HEK293T (cell line): ENCODE measurements around the gene NHLRC2.
A peak's percentile ranks its signal among the peaks of the same experiment; 100 is the strongest.

Experiments
- CTCF ChIA-PET: fragments of 350-600 bp; formaldehyde crosslinking; extraction: SDS; loops from one replicate; lab custom pipeline; 2021; ENCODE audit warnings: antibody characterized with exemption, inconsistent platforms; lab: Yijun Ruan, JAX
- POLR2A ChIA-PET: fragments of 350-600 bp; formaldehyde crosslinking; extraction: SDS; loops from one replicate; lab custom pipeline; 2020; ENCODE audit warnings: antibody characterized with exemption, inconsistent platforms; lab: Yijun Ruan, JAX
- DNase-seq: peaks from one replicate; pipeline ENCODE4 v3.0.0; 2012; ENCODE audit warnings: mixed read lengths; ENCODE audit errors: extremely low spot score
- ARNT ChIP-seq: fragments of 450-650 bp; IDR thresholded peaks from 2 replicates; pipeline ENCODE4 v1.6.1; 2017; ENCODE audit warnings: mild to moderate bottlenecking
- BHLHE40 ChIP-seq: fragments of 450-650 bp; IDR thresholded peaks from 2 replicates; pipeline ENCODE4 v1.6.1; 2016; ENCODE audit warnings: mild to moderate bottlenecking, moderate library complexity, borderline replicate concordance
- CTBP1 ChIP-seq: fragments of 450-650 bp; IDR thresholded peaks from 2 replicates; pipeline ENCODE4 v1.6.1; 2016; ENCODE audit warnings: borderline replicate concordance
- ELF4 ChIP-seq: fragments of 450-650 bp; IDR thresholded peaks from 2 replicates; pipeline ENCODE4 v1.6.1; 2017; ENCODE audit warnings: antibody characterized with exemption
- FOXA1 ChIP-seq: fragments of 450-650 bp; IDR thresholded peaks from 2 replicates; pipeline ENCODE4 v1.6.1; 2016; ENCODE audit warnings: mild to moderate bottlenecking
- FOXK2 ChIP-seq: fragments of 450-650 bp; IDR thresholded peaks from 2 replicates; pipeline ENCODE4 v1.6.1; 2016; ENCODE audit warnings: mild to moderate bottlenecking
- FOXM1 ChIP-seq: fragments of 450-650 bp; IDR thresholded peaks from 2 replicates; pipeline ENCODE4 v1.6.1; 2017; ENCODE audit warnings: mild to moderate bottlenecking, borderline replicate concordance
- HDGF ChIP-seq: fragments of 450-650 bp; IDR thresholded peaks from 2 replicates; pipeline ENCODE4 v1.6.1; 2017; ENCODE audit warnings: antibody characterized with exemption, borderline replicate concordance
- L3MBTL2 ChIP-seq: fragments of 450-650 bp; conservative IDR thresholded peaks from 2 replicates; pipeline ENCODE4 v1.6.1; 2016; ENCODE audit warnings: mild to moderate bottlenecking
- LEF1 ChIP-seq: fragments of 450-650 bp; IDR thresholded peaks from 2 replicates; pipeline ENCODE4 v1.6.1; 2017; ENCODE audit warnings: mild to moderate bottlenecking, borderline replicate concordance
- NFRKB ChIP-seq: fragments of 450-650 bp; IDR thresholded peaks from 2 replicates; pipeline ENCODE4 v1.6.1; 2016; ENCODE audit warnings: mild to moderate bottlenecking, moderate library complexity
- PKNOX1 ChIP-seq: fragments of 450-650 bp; IDR thresholded peaks from 2 replicates; pipeline ENCODE4 v1.6.1; 2016
- SP1 ChIP-seq: fragments of 450-650 bp; IDR thresholded peaks from 2 replicates; pipeline ENCODE4 v1.6.1; 2017
- SUZ12 ChIP-seq: fragments of 450-650 bp; IDR thresholded peaks from 2 replicates; pipeline ENCODE4 v1.6.1; 2016; ENCODE audit warnings: mild to moderate bottlenecking
- TARDBP ChIP-seq: fragments of 450-650 bp; IDR thresholded peaks from 2 replicates; pipeline ENCODE4 v1.6.1; 2016
- ZNF384 ChIP-seq: fragments of 450-650 bp; IDR thresholded peaks from 2 replicates; pipeline ENCODE4 v1.6.1; 2016

The NHLRC2 gene

GRCh38 chr10:113893570-113893969 is 39.1 kb downstream of the NHLRC2 start:
- TF ChIP-seq ELF4 (no peak), BHLHE40 (no peak), L3MBTL2 (no peak), FOXM1 (no peak), ZNF384 (no peak), CTBP1 (no peak), SP1 (no peak), TARDBP (no peak), ARNT (no peak), LEF1 (no peak), HDGF (no peak), SUZ12 (no peak)
- ChIA-PET POLR2A (no interaction called here), CTCF (no interaction called here)
- no peak for DNase-seq

GRCh38 chr10:113894581-113894980 is 40.1 kb downstream of the NHLRC2 start:
- ChIA-PET POLR2A (no interaction called here), CTCF (no interaction called here)
- TF ChIP-seq SP1 (no peak), HDGF (no peak), ELF4 (no peak), BHLHE40 (no peak), SUZ12 (no peak), FOXK2 (no peak), L3MBTL2 (no peak), TARDBP (no peak), ARNT (no peak), CTBP1 (no peak), NFRKB (no peak), PKNOX1 (no peak), FOXM1 (no peak), LEF1 (no peak), ZNF384 (no peak), FOXA1 (no peak)
- no peak for DNase-seq

DNA sequence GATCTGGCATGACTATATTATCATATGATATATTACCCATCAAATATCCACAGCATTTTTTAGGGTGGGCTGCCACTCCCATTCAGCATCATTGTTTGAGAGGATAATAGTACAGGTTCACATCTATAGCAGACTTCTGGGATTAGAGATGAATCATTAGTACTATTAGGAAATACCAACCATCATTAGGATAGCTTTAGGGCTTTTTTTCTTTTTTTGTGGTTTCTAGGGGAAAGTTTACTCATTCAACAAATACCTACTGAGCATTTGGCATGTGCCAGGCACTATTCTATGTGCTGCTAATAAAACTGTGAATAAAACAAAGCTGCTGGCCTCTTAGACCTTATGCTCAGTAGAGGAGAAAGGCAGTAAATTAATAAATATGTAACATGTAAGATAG is 40.6 kb downstream of the NHLRC2 start:
- no peak for TF ChIP-seq HDGF
- CTCF ChIA-PET = no interaction called here
- POLR2A ChIA-PET = no interaction called here

GRCh38 chr10:113897693-113898618 is 43.5 kb downstream of the NHLRC2 start:
- ChIA-PET POLR2A (no interaction called here), CTCF (no interaction called here)
- DNase-seq = no peak
- TF ChIP-seq ZNF384 (no peak), CTBP1 (no peak), TARDBP (no peak), ARNT (no peak), NFRKB (no peak), SP1 (no peak), PKNOX1 (peak; percentile 31; the same call in 1 of the 2 replicates), FOXM1 (no peak), SUZ12 (no peak)

More for the DNA sequence above, 40.6 kb downstream of the NHLRC2 start:
- DNase-seq = no peak

DNA sequence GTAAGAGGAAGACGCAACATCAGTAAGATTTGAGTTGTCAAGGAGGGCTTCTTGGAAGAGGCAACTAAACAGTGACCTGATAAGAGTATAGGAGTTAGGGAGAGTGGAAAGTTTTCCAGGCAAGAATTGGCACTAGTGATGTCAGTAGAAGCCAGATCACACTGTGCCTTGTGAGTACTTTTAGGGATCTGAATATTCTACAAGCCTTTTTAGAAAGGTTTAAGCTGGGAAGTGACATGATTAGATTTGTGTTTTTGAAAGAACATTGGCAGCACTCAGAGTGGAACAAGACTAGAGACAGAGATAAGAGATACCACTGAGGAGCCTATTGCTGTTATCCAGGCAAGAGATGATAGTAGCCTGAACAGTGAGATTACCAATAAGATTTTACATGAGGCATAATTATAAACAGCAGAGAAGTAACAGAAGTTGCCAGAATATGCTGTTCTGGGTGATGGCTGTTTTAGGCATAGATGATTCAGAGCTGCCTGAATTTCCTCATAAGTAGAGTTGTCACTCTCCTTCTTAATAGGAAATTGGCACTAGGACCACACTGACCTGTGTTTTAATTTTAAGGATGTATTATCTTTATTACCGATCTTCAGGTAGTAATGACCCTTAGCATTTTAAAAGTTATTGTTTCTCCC is 45.6 kb downstream of the NHLRC2 start:
- POLR2A ChIA-PET = no interaction called here
- CTCF ChIA-PET = no interaction called here
- TF ChIP-seq CTBP1 = no peak
- TF ChIP-seq LEF1 = no peak
- TF ChIP-seq NFRKB = no peak
- TF ChIP-seq BHLHE40 = no peak
- no peak for TF ChIP-seq TARDBP
- TF ChIP-seq HDGF = no peak
- TF ChIP-seq ELF4 = no peak
- TF ChIP-seq FOXM1 = no peak
- no peak for TF ChIP-seq FOXA1
- no peak for DNase-seq

- DNase-seq = no peak
- POLR2A ChIA-PET = no interaction called here
- CTCF ChIA-PET = no interaction called here
- no peak for TF ChIP-seq FOXK2
Observed at GRCh38 chr10:113905756-113906155, 51.3 kb downstream of the NHLRC2 start.

GRCh38 chr10:113907166-113907565 is 52.7 kb downstream of the NHLRC2 start:
- no peak for DNase-seq
- ChIA-PET CTCF (no interaction called here), POLR2A (no interaction called here)
- TF ChIP-seq TARDBP = no peak
- no peak for TF ChIP-seq FOXA1
- no peak for TF ChIP-seq BHLHE40
